IPS-NIHi7 (cell line): Measurements from ENCODE around the gene HMCN2.

ENCODE experiments used
- DNase-seq: peaks from one replicate; pipeline ENCODE4 v3.0.0; 2012; ENCODE audit warnings: mixed read lengths; ENCODE audit errors: extremely low spot score

Gene HMCN2

DNA sequence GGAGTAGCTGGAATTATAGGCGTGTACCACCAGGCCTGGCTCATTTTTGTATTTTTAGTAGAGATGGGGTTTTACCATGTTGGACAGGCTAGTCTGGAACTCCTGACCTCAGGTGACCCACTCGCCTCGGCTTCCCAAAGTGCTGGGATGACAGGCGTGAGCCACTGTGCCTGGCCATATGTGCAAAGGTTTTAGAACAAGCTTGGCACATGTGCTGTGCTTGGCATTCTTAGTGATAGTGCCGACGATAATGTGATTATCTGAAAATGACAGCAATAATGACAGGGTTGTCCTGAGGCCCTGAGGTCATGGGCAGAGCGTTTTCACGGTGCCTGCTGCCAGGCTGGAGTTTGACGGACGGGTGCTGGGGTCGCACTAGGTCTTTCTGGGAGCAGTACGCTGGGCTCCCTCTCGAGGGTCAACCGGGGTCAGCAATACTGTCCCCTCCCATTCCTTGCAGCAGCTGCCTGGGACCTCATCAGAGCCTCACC lies 42.6 kb downstream of the HMCN2 start:
- DNase-seq: no peak

DNA sequence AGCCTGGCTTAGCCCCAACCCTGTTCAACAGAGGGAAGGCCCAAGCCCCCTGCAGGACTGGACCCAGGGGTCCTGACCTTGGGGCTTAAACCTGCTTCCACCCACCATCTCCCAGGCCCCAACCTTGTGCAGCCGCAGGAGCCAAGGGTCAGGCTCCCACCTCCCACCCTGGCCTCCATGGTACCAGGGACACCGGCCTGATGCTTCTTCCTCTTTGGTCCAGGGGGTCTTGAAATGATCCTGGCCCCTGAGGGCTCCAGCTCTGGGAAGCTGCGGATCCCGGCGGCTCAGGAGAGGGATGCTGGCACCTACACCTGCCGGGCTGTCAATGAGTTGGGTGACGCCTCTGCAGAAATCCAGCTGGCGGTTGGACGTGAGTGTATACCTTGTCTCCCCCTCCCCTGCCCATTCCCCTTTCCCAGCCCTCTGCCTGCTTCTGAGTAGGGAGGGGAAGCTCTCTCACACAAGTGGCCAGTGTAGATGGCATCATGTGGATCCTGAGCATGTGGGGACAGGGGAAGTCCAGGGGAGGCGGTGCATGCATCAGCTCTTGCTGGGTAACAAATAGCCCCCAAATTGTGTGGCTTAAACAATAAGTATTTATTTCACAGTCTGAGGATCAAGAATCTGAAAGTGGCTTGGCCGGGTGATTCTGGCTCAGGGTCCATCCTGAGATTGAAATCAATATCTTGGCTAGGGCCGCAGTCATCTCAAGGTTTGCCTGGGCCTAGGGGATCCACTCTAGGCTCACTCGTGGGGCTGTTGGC lies 44.3 kb downstream of the HMCN2 start:
- no peak for DNase-seq

DNA sequence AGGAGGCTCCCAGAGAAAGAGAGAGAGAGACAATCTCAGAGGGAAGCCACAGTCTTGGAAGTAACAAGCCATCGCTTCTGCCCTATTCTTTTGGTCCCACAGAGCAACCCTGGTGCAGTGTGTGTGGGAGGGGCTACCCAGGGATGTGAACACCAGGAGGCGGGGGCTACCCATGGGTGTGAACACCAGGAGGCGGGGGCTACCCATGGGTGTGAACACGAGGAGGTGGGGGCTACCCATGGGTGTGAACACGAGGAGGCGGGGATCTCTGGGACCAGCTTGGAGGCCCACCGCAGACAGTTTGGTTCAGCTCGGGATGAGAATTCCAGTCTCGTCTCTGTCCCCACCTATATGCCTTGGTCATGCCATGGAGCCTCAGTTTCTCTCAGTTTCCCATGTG lies 44.9 kb downstream of the HMCN2 start:
- DNase-seq: no peak

DNA sequence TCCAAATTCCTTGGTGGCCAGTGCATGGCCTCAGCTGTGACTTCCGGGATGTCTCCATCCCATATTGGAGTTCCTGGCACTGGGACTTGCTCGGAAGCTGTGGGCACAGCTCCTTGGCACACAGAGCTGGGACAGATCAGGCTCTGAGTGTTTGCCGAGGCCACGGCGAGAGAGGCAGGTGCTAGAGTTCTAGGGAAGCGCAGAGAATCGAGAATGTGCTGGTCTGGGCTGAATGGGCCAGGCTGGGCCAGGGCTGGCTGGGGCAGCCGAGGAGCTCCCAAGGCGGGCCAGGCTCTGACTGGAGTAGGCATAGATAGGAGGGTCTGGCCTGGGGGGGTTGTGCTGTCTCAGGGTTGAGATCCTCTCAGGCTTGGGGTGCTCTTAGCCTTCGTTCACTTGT lies 45.4 kb downstream of the HMCN2 start:
- no peak for DNase-seq

DNA sequence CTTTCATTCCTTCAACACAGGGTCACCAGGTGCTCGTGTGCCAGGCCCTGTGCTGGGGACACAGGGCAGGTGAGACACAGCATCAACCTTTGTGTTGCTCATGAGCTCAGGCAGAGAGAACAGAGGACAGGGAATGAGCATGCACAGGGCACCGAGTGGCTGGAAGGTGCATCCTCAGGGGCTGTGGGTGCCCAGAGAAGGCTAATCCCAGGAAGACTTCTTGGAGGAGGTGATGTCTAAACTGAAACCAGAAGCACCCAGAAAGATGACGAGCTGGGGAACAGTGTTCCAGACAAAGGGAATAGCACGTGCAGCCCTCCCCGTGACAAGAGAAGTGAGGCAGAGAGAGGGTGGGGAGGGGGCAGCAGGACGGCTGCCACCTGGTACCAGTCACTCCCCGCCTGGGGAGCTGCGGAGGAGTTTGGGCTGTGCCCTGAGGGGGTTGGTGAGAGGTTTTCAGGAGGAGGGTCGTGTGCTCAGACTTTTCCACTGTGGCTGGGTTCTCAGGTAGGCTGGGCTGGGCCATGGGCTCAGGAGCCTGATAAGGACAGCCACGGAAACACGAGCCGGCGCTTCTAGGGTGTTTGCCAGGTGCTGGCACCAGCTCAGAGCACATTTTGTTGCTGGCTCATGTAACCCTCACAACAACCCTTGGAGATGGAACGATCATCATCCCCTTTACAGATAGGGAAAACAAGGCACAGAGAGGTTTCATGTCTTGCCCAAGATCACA lies 46.0 kb downstream of the HMCN2 start:
- no peak for DNase-seq

DNA sequence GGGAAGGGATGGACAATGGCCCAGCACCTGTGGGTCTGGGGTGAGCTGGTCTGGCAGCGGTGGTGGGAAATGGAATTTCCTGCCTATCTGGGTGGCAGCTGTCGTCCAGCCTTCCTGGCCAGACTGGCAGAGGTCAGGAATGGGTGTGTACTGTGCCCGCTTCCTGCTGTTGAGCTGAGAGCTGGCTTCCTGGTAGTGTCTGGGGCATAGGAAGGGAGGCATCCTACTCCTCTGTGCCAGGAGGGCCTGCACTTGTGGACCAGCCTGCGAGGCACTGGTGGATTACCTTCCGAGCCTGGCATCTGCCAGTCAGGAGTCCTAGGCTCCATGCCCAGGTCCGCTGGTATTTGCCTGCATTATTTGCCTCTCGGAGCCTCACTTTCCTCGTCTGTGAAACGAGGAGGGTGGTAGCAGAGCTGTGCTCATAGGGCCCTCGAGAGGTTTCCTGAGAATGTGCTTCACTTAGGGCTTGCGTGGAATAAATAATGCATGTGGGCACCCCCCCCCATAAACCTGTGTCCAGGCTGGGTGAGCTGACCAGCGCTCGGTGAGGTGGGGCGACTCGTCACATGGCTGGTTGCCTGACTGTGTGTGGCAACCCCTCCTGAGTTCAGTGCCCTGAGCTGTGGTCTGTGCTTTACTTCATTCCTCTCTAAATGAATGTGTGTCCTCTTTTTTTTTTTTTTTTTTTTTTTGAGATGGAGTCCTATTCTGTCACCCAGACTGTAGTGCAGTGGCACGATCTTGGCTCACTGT lies 47.7 kb downstream of the HMCN2 start:
- DNase-seq: no peak

DNA sequence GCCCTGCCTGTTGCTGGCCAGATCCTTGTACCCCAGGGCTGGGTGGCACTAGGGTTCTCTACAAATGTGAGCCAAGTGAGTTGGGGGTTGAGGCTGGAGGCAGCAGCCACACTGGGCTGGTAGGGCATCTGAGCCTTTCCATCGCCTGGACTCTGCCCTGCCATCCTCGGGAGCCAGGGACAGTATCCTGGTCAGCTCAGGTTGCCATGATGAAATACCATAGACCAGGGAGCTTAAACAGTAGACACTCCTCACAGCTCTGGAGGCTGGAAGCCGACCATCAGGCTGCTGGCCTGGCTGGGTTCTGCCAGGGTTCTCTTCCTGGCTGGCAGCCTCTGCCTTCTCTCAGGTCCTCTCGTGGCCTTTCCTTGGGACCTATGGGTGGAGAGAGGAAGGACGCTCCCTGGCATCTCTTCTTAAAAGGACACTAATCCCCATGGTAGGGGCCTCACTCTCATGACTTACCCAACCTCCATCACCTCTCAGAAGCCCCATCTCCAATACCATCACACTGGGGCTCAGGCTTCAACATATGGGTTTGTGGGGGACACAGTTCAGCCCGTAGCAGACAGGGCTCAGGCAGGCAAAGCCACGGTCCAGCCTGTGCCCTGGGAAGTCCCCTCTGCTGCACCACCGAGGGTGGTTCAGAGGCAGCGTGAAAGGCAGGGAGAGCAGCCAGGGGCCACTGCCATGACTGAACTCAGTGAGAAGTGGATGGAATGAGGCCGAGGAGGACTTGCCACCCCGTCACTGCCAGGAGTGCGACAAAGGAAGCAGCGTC lies 50.1 kb downstream of the HMCN2 start:
- DNase-seq: no peak

DNA sequence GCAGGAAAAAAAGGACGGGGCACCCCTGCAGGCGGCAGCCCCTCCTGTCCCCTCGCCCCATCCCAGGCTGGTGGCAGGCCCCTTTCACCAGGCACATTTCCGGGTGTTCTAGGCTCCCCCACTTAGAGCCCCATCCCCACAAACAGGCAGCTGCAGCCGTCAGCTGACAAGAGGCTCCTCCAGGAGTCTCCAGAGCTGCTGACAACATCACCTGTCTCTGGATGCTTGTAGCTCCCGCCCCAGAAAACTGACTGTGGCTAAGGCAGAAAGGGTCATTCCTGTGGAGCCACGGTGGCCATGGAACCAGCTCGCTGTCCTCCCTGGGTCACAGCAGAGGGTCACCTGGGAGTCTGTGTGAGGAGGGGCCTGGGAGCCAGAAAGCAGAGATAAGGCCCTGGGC lies 50.9 kb downstream of the HMCN2 start:
- DNase-seq: no peak

DNA sequence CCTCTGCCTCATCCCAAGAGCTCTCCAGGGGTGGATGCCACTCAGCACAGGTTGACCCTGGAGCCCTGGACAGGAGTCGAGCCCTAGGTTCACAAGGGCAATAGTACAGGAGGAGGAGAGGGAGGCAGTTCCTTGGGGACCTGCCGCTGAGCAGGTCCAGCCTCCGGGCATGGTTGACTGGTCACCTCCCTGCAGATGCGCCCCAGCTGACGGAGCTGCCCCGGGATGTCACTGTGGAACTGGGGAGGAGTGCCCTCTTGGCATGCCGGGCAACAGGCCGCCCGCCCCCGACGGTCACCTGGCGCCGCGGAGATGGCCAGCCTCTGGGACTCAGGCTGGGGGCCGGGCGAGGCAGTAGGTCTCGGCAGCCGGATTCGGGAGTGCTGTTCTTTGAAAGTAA lies 53.7 kb downstream of the HMCN2 start:
- no peak for DNase-seq

DNA sequence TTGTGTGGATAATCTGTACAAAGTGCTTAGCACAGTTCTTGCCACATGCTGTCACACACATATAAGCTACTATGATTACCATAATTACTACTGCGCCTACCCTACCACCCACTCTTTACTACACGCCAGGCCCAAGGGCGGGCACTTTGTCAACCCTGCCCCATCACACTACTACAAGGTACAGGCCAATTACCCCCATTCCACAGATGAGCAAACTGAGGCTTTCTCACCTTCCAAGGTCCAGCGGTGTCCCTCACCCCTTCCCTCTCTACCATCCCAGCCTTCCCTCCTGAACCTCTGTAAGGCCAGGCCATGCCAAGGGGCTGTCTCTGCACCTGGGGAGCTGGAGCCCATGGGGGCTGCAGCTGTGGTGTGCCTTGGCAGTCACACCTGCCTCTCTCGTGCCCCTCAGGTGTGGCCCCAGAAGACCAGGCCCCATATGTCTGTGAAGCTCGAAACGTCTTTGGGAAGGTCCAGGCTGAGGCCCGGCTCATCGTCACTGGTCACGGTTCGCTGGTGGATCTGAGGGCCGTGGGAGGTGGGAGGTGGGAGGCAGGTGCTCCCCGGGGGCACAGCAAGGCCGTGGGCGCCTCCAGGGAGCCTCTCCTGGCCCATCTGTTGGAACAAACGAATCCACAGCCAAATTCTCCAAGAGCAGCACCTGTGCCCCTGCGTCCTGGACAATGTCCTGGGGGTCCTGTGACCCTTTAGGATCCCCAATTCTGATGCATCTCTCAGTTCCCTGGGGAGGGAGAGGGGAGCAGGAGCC lies 54.6 kb downstream of the HMCN2 start:
- DNase-seq: no peak

DNA sequence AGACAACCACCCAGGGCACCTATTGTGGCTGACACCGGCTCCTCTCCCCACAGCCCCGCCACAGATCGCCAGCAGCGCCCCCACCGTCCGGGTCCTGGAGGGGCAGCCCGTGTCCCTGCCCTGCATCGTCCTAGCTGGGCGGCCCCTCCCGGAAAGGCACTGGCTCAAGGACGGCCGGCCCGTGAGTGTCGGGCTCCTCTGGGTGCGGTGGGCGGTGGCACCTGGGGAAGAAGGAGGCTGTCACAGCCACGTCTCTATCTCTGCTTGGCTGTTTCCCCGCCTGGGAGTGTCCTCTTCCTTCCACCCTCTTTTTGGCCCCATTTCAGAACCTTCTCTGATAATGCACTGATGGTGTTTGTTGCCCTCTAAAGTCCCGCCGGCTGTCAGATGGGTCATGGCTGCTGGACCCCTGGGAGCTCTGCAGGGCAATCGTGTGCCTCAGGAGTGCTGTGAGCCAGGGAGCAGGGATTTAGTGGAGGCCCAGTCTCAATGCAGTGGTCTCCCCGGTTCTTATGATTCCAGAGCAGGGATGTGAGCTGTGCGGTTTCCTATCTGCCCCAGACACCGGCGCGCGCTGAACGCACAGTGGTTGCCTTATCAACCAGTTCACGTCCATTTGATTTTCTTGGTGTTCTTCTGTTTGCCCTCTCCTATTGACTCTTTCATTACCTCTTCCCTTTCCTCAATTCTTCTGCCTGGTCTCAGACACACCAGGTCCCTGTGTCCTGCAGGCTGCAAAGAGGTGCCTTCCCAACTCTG lies 55.3 kb downstream of the HMCN2 start:
- peak; percentile 78 for DNase-seq

DNA sequence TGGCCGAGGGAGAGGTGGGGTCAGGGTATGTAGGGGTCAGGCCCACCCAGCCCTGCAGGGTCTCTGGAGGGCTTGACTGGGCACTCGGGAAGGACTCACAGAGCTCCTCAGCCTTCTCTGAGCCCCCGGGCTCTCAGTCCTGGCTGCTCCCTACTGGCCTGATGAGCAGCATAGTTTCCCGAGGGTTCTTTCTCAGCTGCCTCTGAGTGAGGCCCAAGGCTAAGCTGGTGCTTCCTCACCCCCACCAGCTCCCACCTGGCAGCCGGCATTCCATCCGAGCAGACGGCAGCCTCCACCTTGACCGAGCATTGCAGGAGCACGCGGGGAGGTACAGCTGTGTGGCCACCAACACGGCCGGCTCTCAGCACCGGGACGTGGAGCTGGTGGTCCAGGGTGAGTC lies 56.0 kb downstream of the HMCN2 start:
- no peak for DNase-seq

DNA sequence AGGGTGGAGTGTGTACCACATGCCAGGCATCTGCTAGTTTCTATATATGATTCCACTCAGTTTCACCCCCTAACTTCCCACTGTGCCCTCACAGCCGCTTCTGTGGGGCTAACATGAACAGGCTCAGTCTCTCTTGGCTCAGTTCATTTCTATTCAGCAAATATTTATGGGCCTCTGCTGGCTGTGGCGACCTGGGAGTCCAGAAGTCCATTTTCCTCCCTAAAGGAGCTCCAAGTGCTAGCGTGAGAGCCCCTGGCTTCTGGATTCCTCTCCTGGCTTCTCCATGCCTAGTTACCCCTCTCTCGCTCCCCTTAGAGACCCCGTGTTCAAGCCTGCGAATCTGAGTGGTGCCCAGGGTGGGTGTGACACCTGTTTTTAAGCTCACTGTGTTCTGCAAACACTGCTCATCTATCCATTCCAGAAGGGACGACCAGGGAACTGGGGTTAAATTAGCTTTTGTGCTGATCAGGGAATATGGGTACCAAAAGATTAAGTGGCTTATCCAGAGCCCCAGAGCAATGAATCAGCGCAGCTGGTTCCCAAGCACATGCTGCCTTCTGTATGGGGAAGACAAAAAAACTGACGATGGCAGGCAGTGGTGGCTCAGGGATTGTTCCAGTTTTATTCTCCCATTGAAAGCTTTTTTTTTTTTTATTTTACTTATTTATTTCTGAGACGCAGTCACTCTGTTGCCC lies 57.6 kb downstream of the HMCN2 start:
- DNase-seq: no peak

DNA sequence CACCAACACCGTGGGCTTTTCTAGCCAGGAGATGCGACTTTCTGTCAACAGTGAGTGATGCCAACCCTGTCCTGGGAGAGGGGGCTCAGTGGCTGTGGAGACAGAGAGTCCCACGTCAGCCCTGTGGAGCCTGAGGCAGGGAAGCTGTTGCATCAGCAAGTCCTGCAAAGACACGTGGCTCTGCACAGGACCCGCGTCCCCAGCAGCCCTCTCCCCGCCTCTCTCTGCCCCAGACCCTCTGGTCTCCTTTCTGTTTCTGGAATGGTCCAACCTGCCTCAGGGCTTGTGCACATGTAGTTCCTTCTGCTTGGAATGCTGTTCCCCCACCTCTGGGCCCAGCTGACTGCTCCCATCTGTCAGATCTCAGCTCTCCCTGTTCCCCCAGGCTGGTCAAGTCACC lies 60.4 kb downstream of the HMCN2 start:
- no peak for DNase-seq

DNA sequence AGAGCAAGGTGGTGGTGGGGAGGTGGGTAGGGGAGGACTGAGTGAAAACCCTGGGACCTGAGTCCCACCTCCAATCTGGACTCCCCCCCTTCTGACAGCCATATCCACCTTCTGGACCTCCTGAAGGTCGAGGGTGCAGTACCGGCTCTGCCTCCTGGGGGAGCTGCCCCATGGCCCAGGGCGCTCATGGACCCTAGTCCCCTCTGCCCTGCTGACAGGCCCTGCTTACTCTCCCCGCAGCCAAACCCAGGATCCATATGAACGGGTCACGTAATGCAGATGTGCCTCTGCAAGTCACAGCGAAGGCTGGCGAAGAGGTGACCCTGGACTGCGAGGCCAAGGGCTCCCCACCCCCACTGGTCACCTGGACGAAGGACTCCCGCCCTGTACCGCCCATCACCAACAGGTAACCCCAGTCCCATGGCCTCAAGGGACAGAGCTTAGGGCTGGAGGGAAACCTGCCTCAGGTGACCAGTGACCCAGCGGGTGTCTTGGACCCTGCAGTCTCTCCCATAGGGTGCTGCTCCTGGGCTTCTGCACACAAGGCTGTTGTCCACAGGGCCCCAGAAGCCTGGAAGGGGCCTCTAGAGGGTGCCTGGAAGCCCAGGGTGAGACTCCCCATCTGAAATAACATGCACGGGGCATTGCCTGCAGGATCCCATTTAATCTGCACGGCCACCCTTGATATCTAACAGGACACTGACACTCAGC lies 61.7 kb downstream of the HMCN2 start:
- peak; percentile 86 for DNase-seq

DNA sequence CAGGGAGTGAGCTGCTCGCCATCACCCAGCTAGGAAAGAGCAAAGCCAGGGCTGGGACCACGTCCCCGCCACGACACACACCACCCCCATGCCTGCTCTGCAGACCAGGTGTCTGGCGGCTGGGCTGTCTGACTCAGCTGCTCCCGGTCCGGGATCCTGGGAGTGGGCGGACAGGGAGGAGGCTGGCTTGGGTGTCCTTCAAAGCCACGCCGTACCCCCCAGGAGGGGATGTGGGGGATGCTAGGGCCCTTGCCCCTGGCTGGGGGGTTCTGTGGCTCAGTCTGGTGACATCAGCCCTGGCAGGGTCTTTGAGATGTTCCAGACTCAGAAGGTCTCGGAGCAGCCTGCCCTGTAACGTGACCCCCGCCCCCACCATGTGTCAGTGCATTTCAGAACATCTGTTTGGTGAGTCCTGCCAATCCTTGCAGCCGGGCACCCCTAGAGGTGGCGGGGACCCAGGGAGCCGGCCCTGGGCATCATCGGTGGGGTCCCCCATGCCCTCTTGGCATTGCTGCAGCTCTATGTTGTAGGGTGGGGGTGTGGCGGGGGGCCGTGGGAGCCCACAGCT lies 62.3 kb downstream of the HMCN2 start:
- no peak for DNase-seq

DNA sequence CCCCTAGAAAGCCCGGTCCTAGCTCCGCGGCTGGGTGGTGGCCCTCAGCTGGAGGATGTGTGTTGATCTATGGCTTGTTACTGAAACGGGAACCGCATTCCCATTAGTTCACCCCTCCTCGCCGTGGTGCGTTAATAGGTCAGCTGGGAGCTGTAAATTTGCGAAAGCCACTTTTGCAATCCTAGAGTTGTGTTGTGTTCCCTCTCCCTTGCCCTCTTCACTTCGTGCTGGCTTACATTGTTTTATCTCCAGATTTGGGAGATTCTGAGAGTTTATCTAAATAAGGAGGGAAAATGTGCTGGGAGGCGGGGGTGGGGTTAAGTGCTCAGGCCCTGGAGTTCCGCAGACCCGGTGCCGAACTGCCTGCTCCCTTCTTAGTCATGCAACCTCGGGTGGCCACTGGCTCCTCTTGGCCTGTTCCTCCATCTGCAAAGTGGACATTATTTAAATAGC lies 62.8 kb downstream of the HMCN2 start:
- no peak for DNase-seq

DNA sequence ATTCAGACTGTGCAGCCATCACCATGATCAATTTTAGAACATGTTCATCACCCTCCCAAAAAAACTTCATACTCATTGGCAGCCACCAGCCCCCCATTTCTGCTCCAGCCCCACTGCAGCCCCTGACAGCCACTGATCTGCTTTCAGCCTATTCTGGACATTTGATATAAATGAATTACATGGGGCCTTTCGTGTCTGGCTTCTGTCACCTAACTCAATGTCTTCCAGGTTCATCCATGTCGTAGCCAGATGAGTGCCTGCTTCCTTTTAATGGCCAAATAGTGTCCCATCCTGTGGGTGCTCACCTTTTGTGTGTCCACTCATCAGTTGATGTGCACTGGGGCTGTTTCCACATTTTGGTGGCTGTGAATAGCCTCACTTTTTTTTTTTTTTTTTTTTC lies 63.5 kb downstream of the HMCN2 start:
- DNase-seq: no peak
